Ishikawa (cell line): ENCODE measurements around the gene C10orf95.

Source experiments
- CEBPB ChIP-seq: IDR thresholded peaks from 2 replicates; pipeline ENCODE4 v1.6.1; 2012
- CREB1 ChIP-seq: IDR thresholded peaks from 2 replicates; pipeline ENCODE4 v1.6.1; 2012; ENCODE audit warnings: low read depth
- EGR1 ChIP-seq: IDR thresholded peaks from 2 replicates; pipeline ENCODE4 v1.6.1; 2012
- EP300 ChIP-seq: IDR thresholded peaks from 2 replicates; pipeline ENCODE4 v1.6.1; 2012; ENCODE audit warnings: borderline replicate concordance
- FOXM1 ChIP-seq: IDR thresholded peaks from 2 replicates; pipeline ENCODE4 v1.6.1; 2012; ENCODE audit warnings: low read depth, borderline replicate concordance
- NFIC ChIP-seq: IDR thresholded peaks from 2 replicates; pipeline ENCODE4 v1.6.1; 2012
- RAD21 ChIP-seq: IDR thresholded peaks from 2 replicates; pipeline ENCODE4 v1.6.1; 2012; ENCODE audit warnings: low read depth
- TAF1 ChIP-seq: IDR thresholded peaks from 2 replicates; pipeline ENCODE4 v1.6.1; 2012; ENCODE audit warnings: low read depth, mild to moderate bottlenecking
- TCF12 ChIP-seq: IDR thresholded peaks from 2 replicates; pipeline ENCODE4 v1.6.1; 2012; ENCODE audit warnings: low read depth
- TEAD4 ChIP-seq: IDR thresholded peaks from 2 replicates; pipeline ENCODE4 v1.6.1; 2012
- YY1 ChIP-seq: IDR thresholded peaks from 2 replicates; pipeline ENCODE4 v1.6.1; 2012; ENCODE audit warnings: low read depth
- ZBTB7A ChIP-seq: IDR thresholded peaks from 2 replicates; pipeline ENCODE4 v1.6.1; 2012; ENCODE audit warnings: low read depth
- TF ChIP-seq, protein P1 (sequence below): IDR thresholded peaks from 2 replicates; pipeline ENCODE4 v1.6.1; 2012
- TF ChIP-seq, protein P2 (sequence below): IDR thresholded peaks from 2 replicates; pipeline ENCODE4 v1.6.1; 2012; ENCODE audit warnings: low read depth, mild to moderate bottlenecking
- TF ChIP-seq, protein P3 (sequence below): IDR thresholded peaks from 2 replicates; pipeline ENCODE4 v1.6.1; 2012

C10orf95 gene

DNA sequence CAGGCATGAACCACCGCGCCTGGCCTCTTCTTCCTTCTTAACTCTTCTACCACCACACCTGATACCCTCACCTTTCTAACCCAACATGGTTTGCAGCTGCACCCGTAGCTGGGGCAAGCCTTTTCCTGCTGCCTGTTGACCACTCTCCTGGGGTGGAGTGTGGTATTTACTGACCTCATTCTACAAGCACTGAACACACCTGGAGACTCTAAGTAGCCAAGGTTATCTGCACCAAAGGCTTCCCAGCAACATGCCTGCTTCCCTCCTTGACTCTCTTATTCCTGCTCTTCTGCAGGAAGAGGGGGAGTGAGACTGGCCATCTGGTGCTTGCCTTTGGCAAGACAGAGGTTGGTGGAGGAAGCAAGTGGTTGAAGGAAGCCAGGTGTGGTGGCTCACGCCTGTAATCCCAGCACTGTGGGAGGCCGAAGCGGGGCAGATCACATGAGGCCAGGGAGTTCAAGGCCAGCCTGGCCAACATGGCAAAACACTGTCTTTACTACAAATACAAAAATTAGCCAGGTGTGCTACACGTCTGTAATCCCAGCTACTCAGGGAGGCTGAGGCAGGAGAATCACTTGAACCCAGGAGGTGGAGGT, 41.1 kb upstream of the C10orf95 start:
- TF ChIP-seq RAD21 (no peak), TEAD4 (no peak), FOXM1 (no peak), TCF12 (no peak), CEBPB (no peak), ZBTB7A (no peak)
- TF ChIP-seq, protein P1, sequence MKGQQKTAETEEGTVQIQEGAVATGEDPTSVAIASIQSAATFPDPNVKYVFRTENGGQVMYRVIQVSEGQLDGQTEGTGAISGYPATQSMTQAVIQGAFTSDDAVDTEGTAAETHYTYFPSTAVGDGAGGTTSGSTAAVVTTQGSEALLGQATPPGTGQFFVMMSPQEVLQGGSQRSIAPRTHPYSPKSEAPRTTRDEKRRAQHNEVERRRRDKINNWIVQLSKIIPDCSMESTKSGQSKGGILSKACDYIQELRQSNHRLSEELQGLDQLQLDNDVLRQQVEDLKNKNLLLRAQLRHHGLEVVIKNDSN: no peak

DNA sequence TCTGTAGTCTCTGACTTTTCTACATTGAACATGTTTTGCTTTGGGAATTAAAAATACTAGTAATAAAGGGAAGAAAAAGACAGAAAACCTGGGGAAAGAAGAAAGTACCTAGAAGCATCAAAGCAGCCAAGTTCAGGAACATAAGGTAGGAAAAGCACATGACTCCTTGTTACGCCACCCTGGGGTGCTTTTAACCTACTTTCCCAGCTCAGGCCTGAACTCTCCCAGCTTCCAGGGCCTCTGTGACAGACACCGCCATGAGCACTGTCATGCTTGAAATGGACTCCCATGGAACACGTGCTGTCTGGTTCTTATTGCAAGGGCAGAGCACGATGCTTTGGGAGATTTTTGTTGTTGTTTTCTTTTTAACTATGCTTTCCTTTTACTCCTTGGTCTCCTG, 39.8 kb upstream of the C10orf95 start:
- TF ChIP-seq FOXM1 (no peak), CEBPB (no peak), ZBTB7A (no peak), CREB1 (no peak), YY1 (no peak), TCF12 (no peak), TAF1 (no peak)
- TF ChIP-seq, protein P1: no peak
- TF ChIP-seq, protein P2, sequence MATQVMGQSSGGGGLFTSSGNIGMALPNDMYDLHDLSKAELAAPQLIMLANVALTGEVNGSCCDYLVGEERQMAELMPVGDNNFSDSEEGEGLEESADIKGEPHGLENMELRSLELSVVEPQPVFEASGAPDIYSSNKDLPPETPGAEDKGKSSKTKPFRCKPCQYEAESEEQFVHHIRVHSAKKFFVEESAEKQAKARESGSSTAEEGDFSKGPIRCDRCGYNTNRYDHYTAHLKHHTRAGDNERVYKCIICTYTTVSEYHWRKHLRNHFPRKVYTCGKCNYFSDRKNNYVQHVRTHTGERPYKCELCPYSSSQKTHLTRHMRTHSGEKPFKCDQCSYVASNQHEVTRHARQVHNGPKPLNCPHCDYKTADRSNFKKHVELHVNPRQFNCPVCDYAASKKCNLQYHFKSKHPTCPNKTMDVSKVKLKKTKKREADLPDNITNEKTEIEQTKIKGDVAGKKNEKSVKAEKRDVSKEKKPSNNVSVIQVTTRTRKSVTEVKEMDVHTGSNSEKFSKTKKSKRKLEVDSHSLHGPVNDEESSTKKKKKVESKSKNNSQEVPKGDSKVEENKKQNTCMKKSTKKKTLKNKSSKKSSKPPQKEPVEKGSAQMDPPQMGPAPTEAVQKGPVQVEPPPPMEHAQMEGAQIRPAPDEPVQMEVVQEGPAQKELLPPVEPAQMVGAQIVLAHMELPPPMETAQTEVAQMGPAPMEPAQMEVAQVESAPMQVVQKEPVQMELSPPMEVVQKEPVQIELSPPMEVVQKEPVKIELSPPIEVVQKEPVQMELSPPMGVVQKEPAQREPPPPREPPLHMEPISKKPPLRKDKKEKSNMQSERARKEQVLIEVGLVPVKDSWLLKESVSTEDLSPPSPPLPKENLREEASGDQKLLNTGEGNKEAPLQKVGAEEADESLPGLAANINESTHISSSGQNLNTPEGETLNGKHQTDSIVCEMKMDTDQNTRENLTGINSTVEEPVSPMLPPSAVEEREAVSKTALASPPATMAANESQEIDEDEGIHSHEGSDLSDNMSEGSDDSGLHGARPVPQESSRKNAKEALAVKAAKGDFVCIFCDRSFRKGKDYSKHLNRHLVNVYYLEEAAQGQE: no peak

DNA sequence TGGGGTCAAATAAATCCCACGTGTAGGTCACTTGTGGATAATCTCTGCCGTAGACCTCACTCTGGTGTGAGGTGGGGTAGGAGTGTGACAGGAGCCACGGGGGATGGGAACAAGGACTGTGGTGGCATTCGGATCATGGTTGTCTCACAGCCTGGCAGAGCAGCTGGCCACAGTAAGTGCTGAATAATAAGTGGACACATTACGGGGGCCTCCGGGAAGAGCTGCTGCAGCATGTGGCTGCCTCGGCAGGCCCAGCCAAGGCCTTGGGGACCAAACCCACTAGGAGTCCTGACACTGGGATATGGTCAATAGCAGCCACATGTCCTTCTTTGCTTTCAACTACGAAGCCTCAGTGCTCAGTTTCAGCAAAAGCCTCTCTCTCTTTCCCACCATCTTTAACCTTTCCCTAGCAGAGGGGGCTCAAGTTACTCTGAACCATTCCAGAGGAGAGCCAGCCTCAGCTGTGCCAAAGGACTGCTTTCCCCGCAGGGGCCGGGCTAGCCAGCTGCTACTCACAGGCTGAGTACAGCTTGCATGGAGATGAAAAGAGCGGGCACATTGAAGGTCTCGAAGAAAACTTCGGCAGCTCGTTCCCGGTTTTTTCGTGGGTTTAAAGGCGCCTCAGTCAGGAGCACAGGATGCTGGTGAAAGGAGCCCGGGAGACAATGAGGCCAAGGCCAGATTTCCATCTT, 33.9 kb upstream of the C10orf95 start:
- TF ChIP-seq TCF12 (no peak), CREB1 (no peak), EGR1 (no peak), TAF1 (no peak), TEAD4 (no peak), RAD21 (no peak), EP300 (no peak), NFIC (no peak), ZBTB7A (no peak), FOXM1 (no peak), YY1 (no peak), CEBPB (no peak)
- TF ChIP-seq, protein P3, sequence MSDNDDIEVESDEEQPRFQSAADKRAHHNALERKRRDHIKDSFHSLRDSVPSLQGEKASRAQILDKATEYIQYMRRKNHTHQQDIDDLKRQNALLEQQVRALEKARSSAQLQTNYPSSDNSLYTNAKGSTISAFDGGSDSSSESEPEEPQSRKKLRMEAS: no peak
- TF ChIP-seq, protein P2: no peak
- TF ChIP-seq, protein P1: no peak

DNA sequence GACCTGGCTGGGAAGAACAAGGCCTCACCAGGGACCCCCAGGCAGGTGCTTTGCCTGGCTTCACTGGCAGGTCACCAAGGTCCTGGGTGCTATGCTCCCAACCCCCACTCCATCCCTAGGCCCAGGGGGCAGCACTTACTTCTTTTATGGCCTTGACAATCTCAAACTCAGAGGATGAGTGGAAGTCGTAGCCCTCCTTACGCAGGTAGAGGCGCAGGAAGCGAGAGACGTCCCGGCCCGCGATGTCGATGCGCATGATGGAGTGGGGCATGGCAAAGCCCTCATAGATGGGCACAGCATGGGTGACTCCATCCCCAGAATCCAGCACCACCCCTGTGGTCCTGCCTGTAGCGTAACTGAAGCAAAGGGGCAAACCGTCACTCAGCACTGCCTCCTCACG, 32.7 kb upstream of the C10orf95 start:
- no peak for TF ChIP-seq FOXM1
- no peak for TF ChIP-seq TEAD4
- TF ChIP-seq, protein P3: no peak
- no peak for TF ChIP-seq TAF1
- TF ChIP-seq YY1: no peak

DNA sequence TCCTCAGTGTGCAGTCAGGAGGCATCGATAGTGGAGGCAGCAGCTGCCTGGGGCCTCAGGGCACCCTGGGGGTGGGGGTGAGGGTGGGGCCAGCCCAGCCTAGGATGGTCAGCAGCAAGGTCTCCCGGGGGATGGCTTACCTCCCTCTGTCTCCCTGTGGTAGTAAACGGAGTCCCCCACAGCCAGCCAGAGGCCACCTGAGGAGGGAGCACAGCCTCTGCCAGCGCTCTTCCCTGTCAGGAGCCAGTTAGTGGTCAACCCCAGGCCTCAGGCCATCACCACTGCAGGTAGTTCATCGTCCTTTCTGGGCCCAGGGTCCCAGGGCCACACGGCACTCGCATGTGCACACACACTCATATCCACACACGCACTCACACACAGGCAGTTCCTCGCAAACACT, 29.1 kb upstream of the C10orf95 start:
- TF ChIP-seq TAF1 (no peak), CREB1 (no peak), NFIC (no peak), EGR1 (no peak), ZBTB7A (no peak), YY1 (no peak)
- TF ChIP-seq, protein P3: no peak
